Mesenchymal stem cell (in vitro differentiated cells and primary cell): ENCODE results near the gene C4A. TPM values are rescaled to one million over a fixed set of nuclear protein-coding genes. Genes with fewer than 3 reads are reported as not detected.
"Not testable (repeated sequence)": the region's sequence is repeated elsewhere in the genome, so short reads cannot be mapped to it uniquely, and the experiment has no call there.

ENCODE experiments used
- DNase-seq: peaks from one replicate; pipeline ENCODE4 v3.0.0-alpha.2; 2013
- H2AFZ ChIP-seq: one replicate; pipeline ENCODE4 v1.6.1; 2013; ENCODE audit warnings: low read depth, mild to moderate bottlenecking, control low read depth, inconsistent platforms, low read length, moderate library complexity
- H2AK5ac ChIP-seq: 2 replicates; pipeline ENCODE4 v1.6.1; 2013; ENCODE audit warnings: low read length, moderate library complexity, mild to moderate bottlenecking, inconsistent platforms; ENCODE audit not compliant: severe bottlenecking
- H2BK120ac ChIP-seq: one replicate; pipeline ENCODE4 v1.6.1; 2013; ENCODE audit warnings: low read depth, mild to moderate bottlenecking, inconsistent platforms, low read length, moderate library complexity
- H2BK12ac ChIP-seq, 2 experiments: one replicate each; pipeline ENCODE4 v1.6.1; 2013; ENCODE audit warnings: inconsistent platforms in 2 of 2, low read length in 2 of 2, mild to moderate bottlenecking in 2 of 2, moderate library complexity in 2 of 2, control low read depth in 1 of 2
- H2BK15ac ChIP-seq: one replicate; pipeline ENCODE4 v1.6.1; 2013; ENCODE audit warnings: mild to moderate bottlenecking, low read depth, inconsistent platforms; ENCODE audit not compliant: poor library complexity, severe bottlenecking
- H2BK5ac ChIP-seq: 2 replicates; pipeline ENCODE4 v1.6.1; 2013; ENCODE audit warnings: low read depth, mild to moderate bottlenecking, low read length, control low read depth, inconsistent platforms; ENCODE audit not compliant: poor library complexity, severe bottlenecking
- H3K14ac ChIP-seq, 2 experiments: one replicate each; pipeline ENCODE4 v1.6.1; 2013; ENCODE audit warnings: inconsistent platforms in 2 of 2, low read length in 2 of 2, control low read depth in 1 of 2, mild to moderate bottlenecking in 1 of 2, moderate library complexity in 1 of 2
- H3K18ac ChIP-seq, 2 experiments: one replicate each; pipeline ENCODE4 v1.6.1; 2013; ENCODE audit warnings: inconsistent platforms in 2 of 2, low read length in 2 of 2, control low read depth in 1 of 2, low read depth in 1 of 2, mild to moderate bottlenecking in 1 of 2
- H3K23ac ChIP-seq, 2 experiments: one replicate each; pipeline ENCODE4 v1.6.1; 2013; ENCODE audit warnings: inconsistent platforms in 2 of 2, low read length in 2 of 2, mild to moderate bottlenecking in 2 of 2, moderate library complexity in 2 of 2, control low read depth in 1 of 2
- H3K27ac ChIP-seq: 2 replicates; pipeline ENCODE4 v1.5.1; 2013; ENCODE audit warnings: mild to moderate bottlenecking, moderate library complexity, low read length, control low read depth, inconsistent platforms; ENCODE audit not compliant: poor library complexity, severe bottlenecking
- H3K27me3 ChIP-seq, 2 experiments: 2 replicates each; pipeline versions ENCODE4 v1.6.1 to v1.7.0; 2013; ENCODE audit warnings: low read length in 2 of 2, mild to moderate bottlenecking in 2 of 2, moderate library complexity in 2 of 2, control low read depth in 1 of 2, inconsistent platforms in 1 of 2; ENCODE audit not compliant: control insufficient read depth in 1 of 2, insufficient read depth in 1 of 2
- H3K36me3 ChIP-seq, 2 experiments: 2 replicates each; pipeline versions ENCODE4 v1.6.1 to v1.7.0; 2013; ENCODE audit warnings: low read length in 2 of 2, control low read depth in 1 of 2, inconsistent platforms in 1 of 2, low read depth in 1 of 2, mild to moderate bottlenecking in 1 of 2; ENCODE audit not compliant: insufficient read depth in 2 of 2, control insufficient read depth in 1 of 2
- H3K4ac ChIP-seq, 2 experiments: one replicate each; pipeline ENCODE4 v1.6.1; 2013; ENCODE audit warnings: inconsistent platforms in 2 of 2, low read length in 2 of 2, mild to moderate bottlenecking in 2 of 2, moderate library complexity in 2 of 2, control low read depth in 1 of 2, low read depth in 1 of 2
- H3K4me1 ChIP-seq: 2 replicates; pipeline ENCODE4 v1.6.1; 2013; ENCODE audit warnings: low read depth, low read length, control low read depth; ENCODE audit not compliant: control insufficient read depth, insufficient read depth
- H3K4me2 ChIP-seq: 2 replicates; pipeline ENCODE4 v1.6.1; 2013; ENCODE audit warnings: low read length, mild to moderate bottlenecking, inconsistent platforms; ENCODE audit not compliant: poor library complexity, severe bottlenecking
- H3K4me3 ChIP-seq, 2 experiments: 2 replicates each; pipeline versions ENCODE4 v1.5.1 to v1.7.0; 2013; ENCODE audit warnings: low read length in 2 of 2, mild to moderate bottlenecking in 2 of 2, control low read depth in 1 of 2, low read depth in 1 of 2; ENCODE audit not compliant: insufficient read depth in 1 of 2
- H3K79me1 ChIP-seq: replicated peaks from 2 replicates; pipeline ENCODE4 v1.6.1; 2013; ENCODE audit warnings: mild to moderate bottlenecking, control low read depth, low read length, inconsistent platforms; ENCODE audit not compliant: poor library complexity, severe bottlenecking
- H3K9ac ChIP-seq: 2 replicates; pipeline ENCODE4 v1.7.0; 2013; ENCODE audit warnings: mild to moderate bottlenecking, low read length, moderate library complexity
- H3K9me3 ChIP-seq: 2 replicates; pipeline ENCODE4 v1.7.0; 2013; ENCODE audit warnings: mild to moderate bottlenecking, low read length; ENCODE audit not compliant: control insufficient read depth
- H4K8ac ChIP-seq: one replicate; pipeline ENCODE4 v1.6.1; 2013; ENCODE audit warnings: inconsistent platforms, mild to moderate bottlenecking, low read length, moderate library complexity
- H4K91ac ChIP-seq: one replicate; pipeline ENCODE4 v1.6.1; 2013; ENCODE audit warnings: mild to moderate bottlenecking, low read length, inconsistent platforms
- WGBS: methylation state at CpG from one replicate; pipeline ENCODE4 v1.1.7; 2013; ENCODE audit warnings: mixed read lengths; 5-methylcytosine and 5-hydroxymethylcytosine counted together
- polyA plus RNA-seq, 2 experiments: library from polyadenylated mRNA; stranded (reverse); fragments of 200-250 nt; gene quantifications; one replicate each; pipeline ENCODE4 v1.2.3, GENCODE V29; 2013

The C4A gene
- 1.4 TPM for polyA plus RNA-seq (2013, experiment 1 of 2)
- polyA plus RNA-seq (2013, experiment 2 of 2), result 1.6 TPM

DNA sequence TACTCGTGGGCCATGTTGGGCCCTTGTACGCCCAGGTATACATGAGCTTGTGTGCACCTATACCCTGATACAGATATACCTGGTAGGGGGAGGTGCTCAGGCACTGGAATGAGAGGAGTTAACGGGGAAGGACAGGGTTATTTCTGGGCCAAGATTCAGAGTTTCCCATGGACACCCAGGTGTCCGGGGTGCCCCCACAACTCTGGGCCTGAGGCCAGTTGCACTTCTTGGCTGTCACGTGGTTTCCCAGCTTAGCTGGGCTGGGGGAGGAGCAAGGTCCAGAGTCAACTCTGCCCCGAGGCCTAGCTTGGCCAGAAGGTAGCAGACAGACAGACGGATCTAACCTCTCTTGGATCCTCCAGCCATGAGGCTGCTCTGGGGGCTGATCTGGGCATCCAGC is at the start of gene C4A:
C4A (plus strand) TSS at position 314 of the 400 bp plus-strand sequence; CDS start at position 365, 51 bp downstream.
- not testable (repeated sequence) for H3K4ac ChIP-seq, H2AFZ ChIP-seq, H3K27me3 ChIP-seq, H3K9me3 ChIP-seq, H2BK120ac ChIP-seq, H4K8ac ChIP-seq, H4K91ac ChIP-seq, H3K14ac ChIP-seq, H3K18ac ChIP-seq, H2BK5ac ChIP-seq, H3K4me1 ChIP-seq, H2BK12ac ChIP-seq, H3K4me2 ChIP-seq, DNase-seq, H2AK5ac ChIP-seq, H3K79me1 ChIP-seq, H2BK15ac ChIP-seq, H3K23ac ChIP-seq, H3K9ac ChIP-seq, H3K27ac ChIP-seq, H3K4me3 ChIP-seq
- WGBS, result no CpG with 5 or more reads among the region's 7 CpGs
- peaks cover 15 to 16% of the 10 kb centered on the region in 2 experiments for H3K36me3 ChIP-seq

DNA sequence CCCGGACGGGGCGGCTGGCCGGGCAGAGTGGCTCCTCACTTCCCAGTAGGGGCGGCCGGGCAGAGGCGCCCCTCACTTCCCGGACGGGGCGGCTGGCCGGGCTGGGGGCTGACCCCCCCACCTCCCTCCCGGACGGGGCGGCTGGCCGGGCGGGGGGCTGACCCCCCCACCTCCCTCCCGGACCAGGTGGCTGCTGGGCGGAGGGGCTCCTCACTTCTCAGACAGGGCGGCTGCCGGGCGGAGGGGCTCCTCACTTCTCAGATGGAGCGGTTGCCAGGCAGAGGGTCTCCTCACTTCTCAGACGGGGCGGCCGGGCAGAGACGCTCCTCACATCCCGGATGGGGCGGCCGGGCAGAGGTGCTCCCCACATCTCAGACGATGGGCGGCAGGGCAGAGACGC is 49.7 kb upstream of the C4A start:
- H2BK5ac ChIP-seq, H3K23ac ChIP-seq, H3K4me3 ChIP-seq, H4K8ac ChIP-seq, H2AFZ ChIP-seq, H2BK120ac ChIP-seq, H3K27ac ChIP-seq, H2BK15ac ChIP-seq, H4K91ac ChIP-seq, DNase-seq, H3K9me3 ChIP-seq, H3K18ac ChIP-seq, H3K9ac ChIP-seq, H3K4ac ChIP-seq, H3K36me3 ChIP-seq, H3K4me1 ChIP-seq, H2BK12ac ChIP-seq, H2AK5ac ChIP-seq, H3K4me2 ChIP-seq, H3K14ac ChIP-seq, H3K79me1 ChIP-seq: not testable (repeated sequence)
- H3K27me3 ChIP-seq, result peaks cover 0 to 29% of the 10 kb centered on the region in 2 experiments
- WGBS, result 96% methylated on average over 8 of the region's 32 CpGs

DNA sequence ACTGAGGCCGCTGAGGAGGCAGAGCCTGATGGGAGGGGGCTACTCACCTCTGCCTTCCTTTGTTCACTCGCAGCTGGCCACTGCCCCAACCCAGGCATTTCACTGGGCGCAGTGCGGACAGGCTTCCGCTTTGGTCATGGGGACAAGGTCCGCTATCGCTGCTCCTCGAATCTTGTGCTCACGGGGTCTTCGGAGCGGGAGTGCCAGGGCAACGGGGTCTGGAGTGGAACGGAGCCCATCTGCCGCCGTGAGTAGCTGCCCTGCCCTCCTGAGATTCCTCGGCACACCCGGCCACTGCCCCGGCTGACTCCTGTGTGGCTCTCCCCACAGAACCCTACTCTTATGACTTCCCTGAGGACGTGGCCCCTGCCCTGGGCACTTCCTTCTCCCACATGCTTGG is 48.3 kb upstream of the C4A start:
- Histone ChIP-seq H3K9ac (no peak overlapping the region), H2BK120ac (no peak overlapping the region), H3K4ac (no peak overlapping the region), H3K27me3 (peaks cover 0 to 16% of the 10 kb centered on the region in 2 experiments), H3K18ac (no peak overlapping the region), H3K36me3 (no peaks in the 10 kb centered on the region), H2AK5ac (no peak overlapping the region), H3K79me1 (no peaks in the 10 kb centered on the region), H3K4me2 (no peak overlapping the region), H2BK15ac (no peak overlapping the region), H2AFZ (no peak overlapping the region), H3K4me3 (no peak overlapping the region), H3K27ac (no peak overlapping the region), H2BK5ac (no peak overlapping the region), H4K91ac (no peak overlapping the region), H3K14ac (no peak overlapping the region), H3K23ac (no peak overlapping the region), H4K8ac (no peak overlapping the region), H3K9me3 (no peaks in the 10 kb centered on the region), H2BK12ac (no peak overlapping the region), H3K4me1 (no peaks in the 10 kb centered on the region)
- 92% methylated on average over 16 of the region's 19 CpGs for WGBS
- DNase-seq, result no peak

DNA sequence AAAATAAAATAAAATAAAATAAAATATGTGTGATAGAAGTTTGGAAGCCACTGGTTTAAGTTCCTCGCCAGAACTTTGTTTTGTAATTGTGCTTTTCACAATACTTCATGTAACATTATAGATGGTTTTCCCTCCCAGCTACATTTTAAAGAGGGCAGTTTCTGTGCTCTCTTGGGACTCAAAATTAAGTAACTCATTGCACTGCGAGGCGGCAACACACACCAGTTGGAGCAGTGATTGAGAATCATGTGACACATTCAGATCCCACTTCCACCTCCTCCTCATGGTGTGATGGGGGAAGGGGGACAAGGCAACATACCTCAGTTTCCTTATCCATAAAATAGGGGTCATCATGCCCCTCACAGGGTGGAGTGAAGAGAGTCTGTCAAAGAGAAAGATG is 46.8 kb upstream of the C4A start:
- no peak overlapping the region for H3K14ac ChIP-seq
- no CpG with 5 or more reads among the region's 3 CpGs for WGBS
- H2BK12ac ChIP-seq, result no peak overlapping the region
- no peak overlapping the region for H3K9ac ChIP-seq
- H2AFZ ChIP-seq, result no peak overlapping the region
- peaks cover 0 to 19% of the 10 kb centered on the region in 2 experiments for H3K27me3 ChIP-seq
- no peak overlapping the region for H4K8ac ChIP-seq
- peaks cover under 1% of the 10 kb centered on the region for H3K4me1 ChIP-seq
- H2BK15ac ChIP-seq, result no peak overlapping the region
- no peak overlapping the region for H2BK120ac ChIP-seq
- H3K4ac ChIP-seq, result no peak overlapping the region
- H3K18ac ChIP-seq, result no peak overlapping the region
- H2AK5ac ChIP-seq, result no peak overlapping the region
- no peak for DNase-seq
- H3K36me3 ChIP-seq, result peaks cover 0 to 7% of the 10 kb centered on the region in 2 experiments
- no peak overlapping the region for H3K4me2 ChIP-seq
- no peak overlapping the region for H4K91ac ChIP-seq
- H3K23ac ChIP-seq, result no peak overlapping the region
- no peak overlapping the region for H3K27ac ChIP-seq
- no peaks in the 10 kb centered on the region for H3K9me3 ChIP-seq
- H3K4me3 ChIP-seq, result no peak overlapping the region
- no peak overlapping the region for H2BK5ac ChIP-seq
- no peaks in the 10 kb centered on the region for H3K79me1 ChIP-seq
